RWPE2 (cell line): ENCODE data around the gene KRTAP10-9.

Experiments
- ATAC-seq: fragments of 200-7000 bp; cut with Tn5 transposase; 3 replicates; pipeline ENCODE4 v1.9.1; 2021; ENCODE audit warnings: low read depth
- DNase-seq: peaks from one replicate; pipeline ENCODE4 v3.0.0-alpha.2; 2020; ENCODE audit warnings: low spot score
- H3K27ac ChIP-seq: fragments of 450-650 bp; 2 replicates; pipeline ENCODE4 v1.5.1; 2017; ENCODE audit warnings: mild to moderate bottlenecking; ENCODE audit not compliant: poor library complexity, severe bottlenecking
- H3K27me3 ChIP-seq: fragments of 250-450 bp; sonication (Bioruptor Pico); 2 replicates; pipeline ENCODE4 v1.5.1; 2021; ENCODE audit warnings: mild to moderate bottlenecking, moderate library complexity; ENCODE audit not compliant: insufficient read depth, poor library complexity, severe bottlenecking
- H3K36me3 ChIP-seq: fragments of 250-450 bp; sonication (Bioruptor Pico); 2 replicates; pipeline ENCODE4 v1.5.1; 2020; ENCODE audit warnings: low read depth, mild to moderate bottlenecking, moderate library complexity
- H3K4me1 ChIP-seq: fragments of 250-450 bp; sonication (Bioruptor Pico); 2 replicates; pipeline ENCODE4 v1.5.1; 2021; ENCODE audit warnings: mild to moderate bottlenecking, moderate library complexity; ENCODE audit not compliant: insufficient read depth, poor library complexity, severe bottlenecking
- H3K4me3 ChIP-seq: fragments of 250-450 bp; sonication (Bioruptor Pico); 2 replicates; pipeline ENCODE4 v1.5.1; 2021; ENCODE audit warnings: mild to moderate bottlenecking, moderate library complexity; ENCODE audit not compliant: severe bottlenecking
- H3K9me3 ChIP-seq: fragments of 250-450 bp; sonication (Bioruptor Pico); 2 replicates; pipeline ENCODE4 v1.5.1; 2021; ENCODE audit warnings: mild to moderate bottlenecking, moderate library complexity; ENCODE audit not compliant: severe bottlenecking
- CTCF ChIP-seq: fragments of 450-650 bp; IDR thresholded peaks from one replicate; pipeline ENCODE4 v1.5.1; 2017; ENCODE audit warnings: mild to moderate bottlenecking, moderate library complexity; ENCODE audit not compliant: poor library complexity, severe bottlenecking

Gene KRTAP10-9

GRCh38 chr21:44667612-44668011 lies 40.7 kb downstream of the KRTAP10-9 start:
- peaks cover 2% of the 10 kb centered on the region for H3K9me3 ChIP-seq
- H3K27ac ChIP-seq, result no peak overlapping the region
- H3K27me3 ChIP-seq, result peaks cover 5% of the 10 kb centered on the region
- ATAC-seq (no peak), DNase-seq (no peak)
- no peaks in the 10 kb centered on the region for H3K36me3 ChIP-seq
- no peaks in the 10 kb centered on the region for H3K4me1 ChIP-seq
- no peak for TF ChIP-seq CTCF
- H3K4me3 ChIP-seq, result no peak overlapping the region

- Histone ChIP-seq H3K36me3 (no peaks in the 10 kb centered on the region), H3K27me3 (peaks cover 5% of the 10 kb centered on the region), H3K4me1 (no peaks in the 10 kb centered on the region), H3K27ac (no peak overlapping the region), H3K9me3 (peaks cover 2% of the 10 kb centered on the region), H3K4me3 (no peak overlapping the region)
- ATAC-seq (no peak), DNase-seq (no peak)
- TF ChIP-seq CTCF, result no peak
These were observed 43.9 kb downstream of the KRTAP10-9 start for GRCh38 chr21:44670642-44671432.

- TF ChIP-seq CTCF, result no peak
- ATAC-seq, result no peak
- no peaks in the 10 kb centered on the region for H3K36me3 ChIP-seq
- H3K9me3 ChIP-seq, result peaks cover 2% of the 10 kb centered on the region
- H3K4me3 ChIP-seq, result no peak overlapping the region
- no peaks in the 10 kb centered on the region for H3K4me1 ChIP-seq
- H3K27me3 ChIP-seq, result peaks cover 11% of the 10 kb centered on the region
- H3K27ac ChIP-seq, result no peak overlapping the region
- no peak for DNase-seq
These were observed 45.0 kb downstream of the KRTAP10-9 start for GRCh38 chr21:44671911-44672310.

GRCh38 chr21:44677881-44678280 lies 51.0 kb downstream of the KRTAP10-9 start:
- Histone ChIP-seq H3K9me3 (no peaks in the 10 kb centered on the region), H3K27me3 (peaks cover 37% of the 10 kb centered on the region), H3K4me3 (no peak overlapping the region), H3K27ac (no peak overlapping the region), H3K36me3 (no peaks in the 10 kb centered on the region), H3K4me1 (no peaks in the 10 kb centered on the region)
- ATAC-seq, result no peak
- TF ChIP-seq CTCF, result no peak
- no peak for DNase-seq
